Coronary artery (tissue), 2 donors: ENCODE data around the gene EPN1.

Source experiments
- DNase-seq: peaks from one replicate; pipeline ENCODE4 v3.0.0-alpha.2; 2017; ENCODE audit warnings: low spot score
- H3K27ac ChIP-seq, 2 donors: fragments of 200-600 bp; sonication (generic); one replicate each; pipeline ENCODE4 v1.5.1; 2016 to 2019
- H3K4me3 ChIP-seq: fragments of 200-600 bp; sonication (generic); 2 replicates; pipeline ENCODE4 v1.5.1; 2016; ENCODE audit warnings: mild to moderate bottlenecking, moderate library complexity
- CTCF ChIP-seq: fragments of 200-600 bp; sonication (generic); IDR thresholded peaks from one replicate; pipeline ENCODE4 v1.5.1; 2019; ENCODE audit warnings: antibody characterized with exemption

The EPN1 gene

GRCh38 chr19:55656988-55657747, 17.9 kb upstream of the EPN1 start:
- Histone ChIP-seq H3K27ac (no peak overlapping the region), H3K4me3 (peak overlapping the region; percentile 95)
- no peak for DNase-seq
- TF ChIP-seq CTCF, result no peak

GRCh38 chr19:55658846-55659459, 16.1 kb upstream of the EPN1 start:
- no peak for TF ChIP-seq CTCF
- no peak for DNase-seq
- Histone ChIP-seq H3K4me3 (no peak overlapping the region), H3K27ac (no peak overlapping the region)

DNA sequence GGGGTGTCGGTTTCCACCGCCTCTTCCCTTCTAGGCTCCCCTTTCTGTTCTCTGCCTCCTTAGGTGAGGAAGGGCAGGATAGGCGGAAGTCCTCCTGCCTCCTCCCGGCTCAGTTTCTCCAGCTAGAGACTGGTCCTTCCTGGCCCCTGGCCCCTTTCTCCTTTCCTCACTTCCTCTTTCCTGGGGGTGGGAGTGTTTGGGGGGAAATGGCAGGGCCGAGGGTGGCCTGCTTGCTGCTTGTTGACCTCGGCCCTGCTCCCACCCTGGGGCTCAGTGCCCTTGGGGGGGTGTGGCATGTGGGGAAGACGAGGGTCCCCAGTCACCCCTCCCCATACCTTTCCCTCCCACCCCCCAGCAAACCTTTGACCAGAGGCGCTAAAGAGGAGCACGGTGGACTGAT, 15.2 kb upstream of the EPN1 start:
- TF ChIP-seq CTCF, result no peak
- H3K4me3 ChIP-seq, result no peak overlapping the region
- H3K27ac ChIP-seq, result no peak overlapping the region
- DNase-seq, result no peak

DNA sequence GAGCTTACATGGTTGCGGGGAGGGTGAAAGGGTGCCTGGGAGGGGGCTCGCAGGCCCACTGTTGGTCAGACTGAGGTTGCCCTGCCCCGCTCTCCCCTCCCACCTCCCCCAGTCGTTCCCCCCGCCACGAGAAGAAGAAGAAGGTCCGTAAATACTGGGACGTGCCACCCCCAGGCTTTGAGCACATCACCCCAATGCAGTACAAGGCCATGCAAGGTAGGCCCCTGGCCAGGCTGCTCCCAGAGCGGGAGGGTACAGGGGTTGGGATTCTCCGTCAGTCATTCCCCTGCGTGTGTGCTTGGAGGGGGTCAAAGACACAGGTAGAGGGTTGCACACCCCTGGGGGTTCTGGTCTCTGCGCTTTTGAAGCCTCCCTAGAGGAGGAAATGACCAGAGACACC, 14.6 kb upstream of the EPN1 start:
- no peak for DNase-seq
- no peak for TF ChIP-seq CTCF
- H3K27ac ChIP-seq, result no peak overlapping the region
- H3K4me3 ChIP-seq, result no peak overlapping the region

DNA sequence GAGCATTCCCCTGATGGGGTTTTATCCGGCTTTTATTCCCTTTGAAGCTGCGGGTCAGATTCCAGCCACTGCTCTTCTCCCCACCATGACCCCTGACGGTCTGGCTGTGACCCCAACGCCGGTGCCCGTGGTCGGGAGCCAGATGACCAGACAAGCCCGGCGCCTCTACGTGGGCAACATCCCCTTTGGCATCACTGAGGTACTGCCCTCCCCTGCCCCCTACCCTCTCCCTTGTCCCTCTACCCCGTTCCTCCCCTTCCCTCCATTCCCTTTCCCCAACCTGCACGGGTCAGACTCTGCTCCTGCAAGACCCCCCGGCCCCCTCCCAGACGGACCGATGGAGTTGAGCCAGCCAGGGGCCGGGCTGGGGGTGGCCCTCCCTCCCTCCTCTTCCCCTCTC, 14.0 kb upstream of the EPN1 start:
- DNase-seq, result no peak
- no peak for TF ChIP-seq CTCF
- H3K27ac ChIP-seq, result no peak overlapping the region
- H3K4me3 ChIP-seq, result no peak overlapping the region

DNA sequence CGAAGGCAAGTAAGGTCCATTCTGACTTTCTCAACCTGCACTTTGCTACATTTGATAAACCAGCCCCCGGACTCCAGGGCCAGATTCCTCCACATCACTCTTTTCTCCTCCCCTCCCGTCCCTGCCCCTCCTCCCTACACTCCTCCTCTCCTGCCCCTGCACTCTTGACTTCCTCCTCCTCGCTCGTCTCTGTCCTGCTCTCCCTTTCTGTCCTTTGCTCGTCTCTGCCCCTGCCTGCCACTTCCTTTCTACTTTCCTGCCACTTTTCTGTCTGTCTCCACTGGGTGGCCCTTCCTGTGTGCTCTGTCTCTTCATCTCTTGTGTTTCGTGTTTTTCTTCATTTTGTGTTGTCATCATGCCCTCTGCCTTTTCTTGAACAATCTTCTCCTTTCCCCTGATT, 13.2 kb upstream of the EPN1 start:
- no peak for TF ChIP-seq CTCF

More for the DNA sequence above, 13.2 kb upstream of the EPN1 start:
- no peak for DNase-seq
- Histone ChIP-seq H3K4me3 (no peak overlapping the region), H3K27ac (no peak overlapping the region)
